IMR-90 (cell line): ENCODE data around the gene NINJ2. TPM values are rescaled to one million over a fixed set of nuclear protein-coding genes. Genes with fewer than 3 reads are reported as not detected.

Experiments used
- ATAC-seq: fragments of 200-7000 bp; cut with Tn5 transposase; 2 replicates; pipeline ENCODE4 v1.9.1; 2020; ENCODE audit warnings: low read depth, mild to moderate bottlenecking, moderate library complexity
- BruUV-seq: library from RNA; stranded (reverse); fragments of 400-500 nt; replicated peaks from 2 replicates; lab custom pipeline; 2021; lab: Mats Ljungman, UMichigan
- CTCF ChIA-PET: fragments of 300-600 bp; formaldehyde crosslinking; extraction: SDS; loops from one replicate; lab custom pipeline; 2021; ENCODE audit warnings: antibody characterized with exemption; lab: Yijun Ruan, JAX
- POLR2A ChIA-PET: fragments of 300-600 bp; sonication (Branson Sonifier 250); formaldehyde crosslinking; loops from one replicate; lab custom pipeline; 2022; ENCODE audit warnings: antibody characterized with exemption; ENCODE audit not compliant: unreplicated experiment; lab: Charles Lee
- DNase-seq: peaks from one replicate; pipeline ENCODE4 v3.0.0; 2013
- H2AFZ ChIP-seq: replicated peaks from 2 replicates; pipeline ENCODE3; 2013; ENCODE audit warnings: low read length, mild to moderate bottlenecking; ENCODE audit not compliant: poor library complexity
- H2AK5ac ChIP-seq: 2 replicates; pipeline ENCODE4 v1.6.1; 2013; ENCODE audit warnings: low read depth, low read length, inconsistent platforms
- H2AK9ac ChIP-seq: replicated peaks from 2 replicates; pipeline ENCODE3; 2013; ENCODE audit warnings: mild to moderate bottlenecking, low read depth, low read length, moderate library complexity; ENCODE audit not compliant: poor library complexity
- H2BK120ac ChIP-seq: 2 replicates; pipeline ENCODE4 v1.6.1; 2013; ENCODE audit warnings: low read depth, low read length, inconsistent platforms
- H2BK15ac ChIP-seq: 3 replicates; pipeline ENCODE4 v1.6.1; 2013; ENCODE audit warnings: low read depth, low read length, inconsistent platforms
- H2BK20ac ChIP-seq: 2 replicates; pipeline ENCODE4 v1.6.1; 2013; ENCODE audit warnings: low read depth, mild to moderate bottlenecking, inconsistent platforms, low read length, moderate library complexity
- H2BK5ac ChIP-seq: 2 replicates; pipeline ENCODE4 v1.6.1; 2013; ENCODE audit warnings: mild to moderate bottlenecking, low read depth, low read length, inconsistent platforms; ENCODE audit not compliant: poor library complexity, severe bottlenecking
- H3K14ac ChIP-seq: replicated peaks from 2 replicates; pipeline ENCODE4 v1.6.1; 2013; ENCODE audit warnings: low read depth, low read length, inconsistent platforms
- H3K18ac ChIP-seq: 2 replicates; pipeline ENCODE4 v1.6.1; 2013; ENCODE audit warnings: low read depth, low read length, control low read depth
- H3K23ac ChIP-seq: 2 replicates; pipeline ENCODE4 v1.6.1; 2013; ENCODE audit warnings: low read depth, low read length, inconsistent platforms
- H3K27ac ChIP-seq: 2 replicates; pipeline ENCODE4 v1.5.1; 2013; ENCODE audit warnings: mild to moderate bottlenecking, control low read depth, low read length; ENCODE audit not compliant: insufficient read depth
- H3K27me3 ChIP-seq: 2 replicates; pipeline ENCODE4 v1.6.1; 2013; ENCODE audit warnings: low read length; ENCODE audit not compliant: control insufficient read depth, insufficient read depth
- H3K36me3 ChIP-seq: 2 replicates; pipeline ENCODE4 v1.6.1; 2013; ENCODE audit warnings: low read length, mixed read lengths; ENCODE audit not compliant: control insufficient read depth, insufficient read depth
- H3K4ac ChIP-seq: 2 replicates; pipeline ENCODE4 v1.6.1; 2013; ENCODE audit warnings: low read depth, low read length, inconsistent platforms
- H3K4me1 ChIP-seq: 2 replicates; pipeline ENCODE4 v1.6.1; 2013; ENCODE audit warnings: low read length, mixed read lengths; ENCODE audit not compliant: control insufficient read depth, insufficient read depth
- H3K4me2 ChIP-seq: 2 replicates; pipeline ENCODE4 v1.6.1; 2013; ENCODE audit warnings: low read depth, mild to moderate bottlenecking, control low read depth, low read length, moderate library complexity
- H3K4me3 ChIP-seq: 2 replicates; pipeline ENCODE4 v1.5.1; 2013; ENCODE audit warnings: low read depth, mild to moderate bottlenecking, control low read depth, low read length, moderate library complexity; ENCODE audit not compliant: insufficient read depth
- H3K56ac ChIP-seq: 2 replicates; pipeline ENCODE4 v1.6.1; 2013; ENCODE audit warnings: low read length, inconsistent platforms; ENCODE audit not compliant: insufficient read depth; ENCODE audit errors: extremely low read depth
- H3K79me1 ChIP-seq, 2 experiments: 2 replicates each; pipeline ENCODE4 v1.6.1; 2013; ENCODE audit warnings: low read length in 2 of 2, inconsistent platforms in 1 of 2, low read depth in 1 of 2
- H3K9ac ChIP-seq: 2 replicates; pipeline ENCODE4 v1.6.1; 2013; ENCODE audit warnings: low read depth, low read length, control low read depth
- H3K9me1 ChIP-seq: 2 replicates; pipeline ENCODE4 v1.6.1; 2013; ENCODE audit warnings: low read length, inconsistent platforms; ENCODE audit not compliant: insufficient read depth
- H3K9me3 ChIP-seq: 2 replicates; pipeline ENCODE4 v1.6.1; 2013; ENCODE audit warnings: low read length; ENCODE audit not compliant: control insufficient read depth, insufficient read depth
- H4K20me1 ChIP-seq: 2 replicates; pipeline ENCODE4 v1.6.1; 2013; ENCODE audit warnings: low read length, inconsistent platforms; ENCODE audit not compliant: insufficient read depth
- H4K5ac ChIP-seq: 2 replicates; pipeline ENCODE4 v1.6.1; 2013; ENCODE audit warnings: mild to moderate bottlenecking, low read depth, low read length, control low read depth
- H4K8ac ChIP-seq, 2 experiments: 2 replicates each; pipeline ENCODE4 v1.6.1; 2013; ENCODE audit warnings: low read depth in 2 of 2, low read length in 2 of 2, control low read depth in 1 of 2, inconsistent platforms in 1 of 2
- H4K91ac ChIP-seq: 2 replicates; pipeline ENCODE4 v1.6.1; 2013; ENCODE audit warnings: low read depth, low read length, inconsistent platforms; ENCODE audit not compliant: insufficient read depth
- BHLHE40 ChIP-seq: fragments of 150-350 bp; IDR thresholded peaks from 2 replicates; pipeline ENCODE4 v1.6.1; 2016; ENCODE audit warnings: mild to moderate bottlenecking, low read depth, low read length
- RFX5 ChIP-seq: IDR thresholded peaks from 2 replicates; pipeline ENCODE4 v1.8.0; 2012; ENCODE audit warnings: low read depth, mild to moderate bottlenecking, low read length, moderate library complexity
- USF2 ChIP-seq: fragments of 150-350 bp; IDR thresholded peaks from 2 replicates; pipeline ENCODE4 v1.6.1; 2017; ENCODE audit warnings: mild to moderate bottlenecking, antibody characterized with exemption, low read length, low read depth
- WGBS, 2 experiments: methylation state at CpG; one replicate each; pipeline versions ENCODE4 v1.1.5 to v1.1.7; 2013; ENCODE audit warnings: missing lambda C conversion rate in 2 of 2; ENCODE audit not compliant: insufficient read length in 1 of 2; ENCODE audit errors: extremely low coverage in 2 of 2; 5-methylcytosine and 5-hydroxymethylcytosine counted together
- dilution Hi-C: fragments of 300-500 bp; cut with HindIII; formaldehyde crosslinking; loops from one replicate; pipeline ENCODE4 v1.14.3; 2018; ENCODE audit warnings: low sequenced_read_pairs; ENCODE audit not compliant: unreplicated experiment
- in situ Hi-C: fragments of 300-500 bp; cut with MboI; formaldehyde crosslinking; loops from 3 replicates; pipeline ENCODE4 v1.14.3; 2019; ENCODE audit warnings: low sequenced_read_pairs, inconsistent platforms, mixed read lengths
- intact Hi-C: fragments of 100-400 bp; cut with micrococcal nuclease; formaldehyde crosslinking; loops from 2 replicates; pipeline ENCODE4 v1.10.0; 2022
- polyA plus RNA-seq, 3 experiments: library from polyadenylated mRNA; depleted of rRNA; stranded (reverse); fragments of >200 nt; gene quantifications; 2 replicates each; pipeline ENCODE4 v1.2.3, GENCODE V29; 2012; ENCODE audit warnings: low replicate concordance in 1 of 3
- total RNA-seq: library from RNA; depleted of rRNA; stranded (reverse); fragments of >200 nt; gene quantifications from 2 replicates; pipeline ENCODE4 v1.2.3, GENCODE V29; 2012

The NINJ2 gene
- total and polyA plus RNA-seq, 2 of the 4 experiments (the other 2 are of a cell fraction) = not detected

GRCh38 chr12:527729-528128, 135.5 kb downstream of the NINJ2 start:
- Histone ChIP-seq H3K4me3 (no peak overlapping the region), H4K5ac (no peak overlapping the region), H3K9me3 (peaks cover 3% of the 10 kb centered on the region; the same call in 1 of the 2 replicates), H2BK120ac (no peak overlapping the region), H4K20me1 (no peaks in the 10 kb centered on the region), H2BK5ac (no peak overlapping the region), H2AK5ac (no peak overlapping the region), H3K18ac (no peak overlapping the region), H3K27ac (no peak overlapping the region), H3K4me2 (no peak overlapping the region), H3K79me1 (no peaks in the 10 kb centered on the region), H3K56ac (no peak overlapping the region), H3K9me1 (0 out of 2 replicates have a peak, but pooled peaks cover 3% of the 10 kb centered on the region), H4K91ac (no peak overlapping the region), H3K4ac (no peak overlapping the region), H2AK9ac (no peak overlapping the region), H3K23ac (no peak overlapping the region), H3K14ac (no peak overlapping the region), H2BK15ac (no peak overlapping the region), H3K36me3 (no peaks in the 10 kb centered on the region), H3K4me1 (peaks cover 1% of the 10 kb centered on the region; the same call in 1 of the 2 replicates), H3K9ac (no peak overlapping the region), H2AFZ (no peak overlapping the region), H2BK20ac (no peak overlapping the region), H3K27me3 (peaks cover 40% of the 10 kb centered on the region), H4K8ac (no peak overlapping the region)
- BruUV-seq = no TSS peak
- TF ChIP-seq USF2 (no peak), BHLHE40 (no peak), RFX5 (no peak)
- ATAC-seq = no peak
- intact Hi-C loops = no loop called here
- 57% methylated on average over 1 of the region's 4 CpGs; no CpG with 5 or more reads in 1 of the 2 experiments for WGBS, 2 experiments
- DNase-seq = no peak
- POLR2A ChIA-PET = no interaction called here
- CTCF ChIA-PET = no interaction called here
- dilution Hi-C loops = no loop called here
- in situ Hi-C loops = no loop called here
